ENCODE data around the gene COQ5. TPM values are rescaled to one million over a fixed set of nuclear protein-coding genes. Genes with fewer than 3 reads are reported as not detected.

The COQ5 gene
- polyA plus RNA-seq, 1 donor: 47.8 TPM

DNA sequence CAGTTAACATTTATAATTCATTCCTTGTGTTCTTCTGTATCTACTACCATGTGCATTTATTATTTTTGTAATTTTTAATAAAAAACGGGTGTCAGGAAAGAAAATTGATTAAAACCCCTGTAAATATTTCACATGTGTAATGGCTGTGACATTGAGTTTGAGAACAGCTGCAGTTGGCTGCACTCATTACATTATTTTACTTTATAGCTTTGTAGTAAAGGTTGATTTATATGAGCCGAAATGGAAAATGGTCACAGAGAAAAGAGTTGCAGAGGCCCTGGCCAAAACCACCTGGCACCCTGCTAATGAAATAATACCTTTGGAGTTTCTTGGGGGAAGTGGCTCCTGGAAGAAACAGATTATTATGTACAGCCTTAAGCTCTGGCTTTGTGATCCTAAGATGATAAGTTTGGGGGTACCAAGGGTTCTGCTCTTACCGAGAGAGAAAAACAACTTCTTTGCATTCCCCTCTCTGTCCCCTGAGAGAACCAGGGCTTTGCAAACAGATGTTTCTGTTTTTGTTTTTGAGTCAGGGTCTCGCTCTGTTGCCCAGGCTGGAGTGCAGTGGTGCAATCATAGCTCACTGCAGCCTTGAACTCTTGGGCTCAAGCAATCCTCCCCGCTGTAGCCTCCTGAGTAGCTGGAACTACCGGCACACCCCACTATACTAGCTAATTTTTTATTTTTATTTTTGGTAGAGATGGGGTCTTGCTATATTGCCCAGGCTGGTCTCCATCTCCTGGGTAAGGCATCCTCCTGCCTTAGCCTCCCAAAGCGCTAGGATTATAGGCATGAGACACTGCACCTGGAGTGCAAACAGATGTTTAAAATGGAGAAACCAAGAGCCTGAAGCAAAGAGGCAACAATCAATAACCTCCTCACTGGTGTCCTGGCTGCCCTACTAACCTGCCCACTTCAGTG lies 42.7 kb downstream of the COQ5 start:
- Histone ChIP-seq H3K27ac (ENCODE audit: low read length) (no peak overlapping the region), H3K9me3 (ENCODE audit: control insufficient read depth, low read depth, low read length) (no peaks in the 10 kb centered on the region), H3K27me3 (ENCODE audit: control insufficient read depth, insufficient read depth, low read length) (no peaks in the 10 kb centered on the region), H3K36me3 (ENCODE audit: control insufficient read depth, insufficient read depth, low read length) (peaks cover 12% of the 10 kb centered on the region), H3K4me1 (ENCODE audit: control insufficient read depth, insufficient read depth, low read length) (no peaks in the 10 kb centered on the region), H3K4me3 (ENCODE audit: low read length) (no peak overlapping the region)
- no peak for DNase-seq
- 80% methylated on average over 1 of the region's 7 CpGs for WGBS (ENCODE audit: insufficient coverage, low lambda C conversion rate)

DNA sequence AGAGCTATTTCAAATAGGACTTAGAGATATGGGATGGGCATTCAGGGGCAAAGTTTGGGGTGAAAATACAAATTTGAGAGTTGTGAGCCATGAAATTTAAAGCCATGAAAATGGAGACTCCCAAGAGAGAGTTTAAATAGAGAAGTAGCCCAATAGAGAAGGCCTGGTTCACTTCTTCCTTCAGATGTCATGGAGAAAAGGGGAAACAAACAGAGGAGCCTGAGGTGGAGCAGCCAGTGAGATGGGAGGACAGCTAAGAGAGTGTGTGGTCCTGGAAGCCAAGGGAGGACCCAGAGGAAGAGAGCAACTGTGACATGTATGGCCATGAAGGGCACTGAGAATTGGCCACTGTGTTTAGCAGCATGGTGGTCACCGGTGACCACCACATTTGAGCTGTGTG lies 45.3 kb downstream of the COQ5 start:
- no peak for DNase-seq
- Histone ChIP-seq H3K27me3 (ENCODE audit: control insufficient read depth, insufficient read depth, low read length) (no peaks in the 10 kb centered on the region), H3K4me3 (ENCODE audit: low read length) (no peak overlapping the region), H3K36me3 (ENCODE audit: control insufficient read depth, insufficient read depth, low read length) (peaks cover 2% of the 10 kb centered on the region), H3K9me3 (ENCODE audit: control insufficient read depth, low read depth, low read length) (no peaks in the 10 kb centered on the region), H3K4me1 (ENCODE audit: control insufficient read depth, insufficient read depth, low read length) (no peaks in the 10 kb centered on the region), H3K27ac (ENCODE audit: low read length) (no peak overlapping the region)
- no CpG with 5 or more reads among the region's 1 CpG for WGBS (ENCODE audit: insufficient coverage, low lambda C conversion rate)

DNA sequence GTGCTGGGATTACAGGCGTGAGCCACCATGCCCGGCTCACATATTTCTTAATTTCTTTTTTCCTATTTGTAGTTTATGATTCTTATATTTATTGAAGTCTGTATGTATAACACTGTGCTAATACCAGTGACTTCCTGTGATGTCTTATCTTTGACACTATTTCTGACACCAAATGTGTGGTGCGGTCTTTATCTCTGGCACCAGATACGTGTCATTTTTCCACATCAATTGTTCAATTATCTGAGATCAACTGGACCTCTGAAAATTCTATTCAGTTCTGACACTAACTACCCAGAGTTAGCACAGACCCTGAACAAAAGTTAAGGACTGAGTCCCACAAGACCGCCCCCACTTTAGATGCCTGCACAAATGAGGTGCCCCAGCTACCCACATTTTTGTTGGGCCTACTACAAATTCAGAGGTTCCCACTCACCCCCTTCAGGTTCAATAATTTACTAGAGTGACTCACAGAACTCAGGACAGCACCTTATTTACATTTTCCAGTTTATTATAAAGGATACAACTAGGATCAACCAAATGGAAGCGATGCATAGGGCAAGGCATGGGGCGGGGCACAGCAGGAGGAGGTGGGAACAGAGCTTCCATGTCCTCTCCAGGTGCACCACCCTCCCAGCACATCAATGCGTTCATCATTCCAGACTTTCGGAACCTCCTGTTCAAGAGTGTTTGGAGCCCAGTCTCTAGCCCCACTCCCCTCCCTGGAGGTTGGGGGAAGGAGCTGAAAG lies 47.8 kb downstream of the COQ5 start:
- H3K9me3 ChIP-seq (ENCODE audit: control insufficient read depth, low read depth, low read length): no peaks in the 10 kb centered on the region
- no peak for DNase-seq
- WGBS (ENCODE audit: insufficient coverage, low lambda C conversion rate): no CpG with 5 or more reads among the region's 9 CpGs
- H3K4me3 ChIP-seq (ENCODE audit: low read length): no peak overlapping the region
- H3K4me1 ChIP-seq (ENCODE audit: control insufficient read depth, insufficient read depth, low read length): no peaks in the 10 kb centered on the region
- H3K27ac ChIP-seq (ENCODE audit: low read length): no peak overlapping the region
- H3K36me3 ChIP-seq (ENCODE audit: control insufficient read depth, insufficient read depth, low read length): peaks cover 2% of the 10 kb centered on the region
- H3K27me3 ChIP-seq (ENCODE audit: control insufficient read depth, insufficient read depth, low read length): no peaks in the 10 kb centered on the region

DNA sequence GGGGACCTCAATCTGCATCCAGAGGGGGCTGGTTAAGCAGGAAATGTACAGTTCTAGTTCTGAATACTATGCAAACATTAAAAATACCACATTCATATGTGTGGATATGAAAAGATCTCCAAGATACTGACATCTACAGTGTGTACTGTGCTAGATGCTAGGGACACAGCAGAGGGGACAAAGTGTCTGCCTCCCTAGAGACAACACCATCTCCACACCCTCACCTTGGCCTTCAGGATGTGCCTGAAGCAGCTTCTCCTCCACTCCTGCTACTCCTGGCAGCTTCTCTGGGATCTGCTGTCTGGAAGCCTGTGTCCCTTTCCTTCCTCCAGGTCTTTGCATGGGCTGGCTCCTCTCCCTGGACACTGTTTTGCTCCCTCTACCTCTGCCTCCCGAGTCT lies 48.7 kb downstream of the COQ5 start:
- WGBS (ENCODE audit: insufficient coverage, low lambda C conversion rate): no CpG with 5 or more reads among the region's 1 CpG

DNA sequence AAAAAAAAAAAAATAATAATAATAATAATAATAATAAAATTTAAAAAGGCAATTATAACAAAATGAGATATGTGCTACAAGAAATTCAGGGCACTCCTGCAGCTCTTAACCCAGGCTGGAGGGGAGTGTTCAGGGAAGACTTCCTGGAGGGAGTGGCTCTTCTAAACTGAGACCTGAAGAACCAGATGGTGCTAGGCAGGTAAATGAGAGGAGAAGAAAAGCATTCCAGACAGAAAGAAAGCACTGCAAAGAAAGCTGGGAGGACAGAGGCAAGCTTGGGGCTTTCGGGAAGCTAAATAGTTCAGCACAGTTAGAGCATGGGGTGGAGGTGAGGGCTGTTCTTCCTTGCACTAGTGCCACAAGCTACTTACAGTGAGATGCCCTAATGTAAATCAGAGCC lies 49.5 kb downstream of the COQ5 start:
- H3K36me3 ChIP-seq (ENCODE audit: control insufficient read depth, insufficient read depth, low read length): peaks cover 2% of the 10 kb centered on the region
- WGBS (ENCODE audit: insufficient coverage, low lambda C conversion rate): no CpG with 5 or more reads among the region's 1 CpG
- no peak overlapping the region for H3K4me3 ChIP-seq (ENCODE audit: low read length)
- no peaks in the 10 kb centered on the region for H3K27me3 ChIP-seq (ENCODE audit: control insufficient read depth, insufficient read depth, low read length)
- no peak for DNase-seq
- H3K4me1 ChIP-seq (ENCODE audit: control insufficient read depth, insufficient read depth, low read length): no peaks in the 10 kb centered on the region
- H3K9me3 ChIP-seq (ENCODE audit: control insufficient read depth, low read depth, low read length): no peaks in the 10 kb centered on the region
- no peak overlapping the region for H3K27ac ChIP-seq (ENCODE audit: low read length)

More for the DNA sequence above, 48.7 kb downstream of the COQ5 start:
- Histone ChIP-seq H3K4me3 (ENCODE audit: low read length) (no peak overlapping the region), H3K36me3 (ENCODE audit: control insufficient read depth, insufficient read depth, low read length) (peaks cover 2% of the 10 kb centered on the region), H3K27me3 (ENCODE audit: control insufficient read depth, insufficient read depth, low read length) (no peaks in the 10 kb centered on the region), H3K27ac (ENCODE audit: low read length) (no peak overlapping the region), H3K9me3 (ENCODE audit: control insufficient read depth, low read depth, low read length) (no peaks in the 10 kb centered on the region), H3K4me1 (ENCODE audit: control insufficient read depth, insufficient read depth, low read length) (no peaks in the 10 kb centered on the region)
- no peak for DNase-seq

DNA sequence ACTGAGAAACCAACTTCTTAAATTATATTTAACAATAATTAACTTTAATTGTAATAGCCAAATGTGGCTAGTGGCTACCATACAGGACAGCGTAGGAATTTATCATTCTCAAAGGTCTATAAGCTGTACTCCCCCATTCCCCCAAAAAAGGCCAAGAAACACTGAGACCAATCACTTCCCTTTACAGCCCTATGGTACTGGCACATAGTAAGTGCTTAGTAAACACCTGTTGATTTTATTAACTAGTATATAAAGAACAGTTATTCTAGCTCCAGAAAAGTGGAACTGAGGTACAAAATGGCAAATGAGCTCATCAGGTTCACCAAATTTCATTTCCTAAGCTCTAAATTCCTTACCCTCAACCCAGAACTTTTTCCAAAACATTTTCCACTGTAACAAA lies 53.3 kb downstream of the COQ5 start:
- DNase-seq: no peak
- no peaks in the 10 kb centered on the region for H3K27me3 ChIP-seq (ENCODE audit: control insufficient read depth, insufficient read depth, low read length)
- WGBS (ENCODE audit: insufficient coverage, low lambda C conversion rate): no CpG with 5 or more reads among the region's 1 CpG
- no peak overlapping the region for H3K27ac ChIP-seq (ENCODE audit: low read length)
- no peaks in the 10 kb centered on the region for H3K4me1 ChIP-seq (ENCODE audit: control insufficient read depth, insufficient read depth, low read length)
- H3K9me3 ChIP-seq (ENCODE audit: control insufficient read depth, low read depth, low read length): no peaks in the 10 kb centered on the region
- H3K36me3 ChIP-seq (ENCODE audit: control insufficient read depth, insufficient read depth, low read length): no peaks in the 10 kb centered on the region
- no peak overlapping the region for H3K4me3 ChIP-seq (ENCODE audit: low read length)

DNA sequence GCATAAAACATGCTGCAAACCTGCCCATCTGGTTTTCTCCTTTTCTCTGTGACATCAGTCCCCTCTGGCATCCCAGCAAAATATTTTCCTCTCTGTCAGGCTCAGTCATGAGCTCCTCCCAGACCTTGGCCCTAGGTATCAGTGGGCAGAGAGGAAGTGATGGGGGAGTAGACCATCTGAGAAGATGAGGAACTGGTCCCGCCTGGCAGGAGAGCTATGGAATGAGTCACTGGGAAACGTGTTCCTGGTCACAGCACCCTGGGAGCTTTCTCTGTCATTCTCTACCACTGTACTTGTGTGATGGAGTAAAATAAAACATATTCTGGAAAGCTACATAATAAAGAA lies 54.4 kb downstream of the COQ5 start:
- DNase-seq: no peak
- WGBS (ENCODE audit: insufficient coverage, low lambda C conversion rate): no CpG with 5 or more reads among the region's 2 CpGs
- Histone ChIP-seq H3K4me3 (ENCODE audit: low read length) (no peak overlapping the region), H3K27ac (ENCODE audit: low read length) (no peak overlapping the region), H3K9me3 (ENCODE audit: control insufficient read depth, low read depth, low read length) (no peaks in the 10 kb centered on the region), H3K36me3 (ENCODE audit: control insufficient read depth, insufficient read depth, low read length) (no peaks in the 10 kb centered on the region), H3K4me1 (ENCODE audit: control insufficient read depth, insufficient read depth, low read length) (peaks cover 3% of the 10 kb centered on the region), H3K27me3 (ENCODE audit: control insufficient read depth, insufficient read depth, low read length) (no peaks in the 10 kb centered on the region)

DNA sequence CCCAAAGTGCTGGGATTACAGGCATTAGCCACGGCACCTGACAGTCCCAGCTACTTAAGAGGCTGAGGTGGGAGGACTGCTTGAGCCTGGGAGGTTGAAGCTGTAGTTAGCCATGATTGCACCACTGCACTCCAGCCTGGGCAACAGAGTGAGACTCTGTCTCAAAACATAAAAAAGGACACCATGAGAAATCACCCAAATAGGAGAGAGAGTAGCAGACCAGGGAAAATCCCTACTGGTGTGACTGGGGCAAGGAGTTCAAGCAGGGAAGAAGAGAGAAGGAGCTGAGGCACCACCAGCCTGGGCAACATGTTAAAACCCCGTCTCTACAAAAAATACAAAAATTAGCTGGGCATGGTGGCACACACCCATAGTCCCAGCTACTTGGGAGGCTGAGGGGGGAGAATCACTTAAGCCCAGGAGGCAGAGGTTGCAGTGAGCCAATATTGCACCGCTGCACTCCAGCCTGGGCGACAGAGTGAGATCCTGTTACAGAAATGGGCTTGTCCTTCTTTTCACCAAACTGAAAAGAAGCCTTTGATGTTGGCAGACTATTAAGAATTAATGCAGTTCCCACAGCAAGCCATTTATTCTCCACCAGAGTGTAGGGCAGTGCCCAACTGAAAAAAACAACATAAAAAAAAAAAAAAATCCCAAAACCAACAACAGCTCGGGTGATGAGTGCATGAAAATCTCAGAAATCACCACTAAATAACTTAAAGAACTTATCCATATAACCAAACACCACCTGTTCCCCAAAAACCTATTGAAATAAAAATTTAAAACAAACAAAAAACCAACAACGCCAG lies 54.9 kb downstream of the COQ5 start:
- H3K4me3 ChIP-seq (ENCODE audit: low read length): no peak overlapping the region
- 60% methylated on average over 1 of the region's 6 CpGs for WGBS (ENCODE audit: insufficient coverage, low lambda C conversion rate)
- no peaks in the 10 kb centered on the region for H3K36me3 ChIP-seq (ENCODE audit: control insufficient read depth, insufficient read depth, low read length)
- H3K4me1 ChIP-seq (ENCODE audit: control insufficient read depth, insufficient read depth, low read length): peaks cover 3% of the 10 kb centered on the region
- H3K27ac ChIP-seq (ENCODE audit: low read length): no peak overlapping the region
- no peaks in the 10 kb centered on the region for H3K9me3 ChIP-seq (ENCODE audit: control insufficient read depth, low read depth, low read length)
- no peaks in the 10 kb centered on the region for H3K27me3 ChIP-seq (ENCODE audit: control insufficient read depth, insufficient read depth, low read length)
- no peak for DNase-seq

DNA sequence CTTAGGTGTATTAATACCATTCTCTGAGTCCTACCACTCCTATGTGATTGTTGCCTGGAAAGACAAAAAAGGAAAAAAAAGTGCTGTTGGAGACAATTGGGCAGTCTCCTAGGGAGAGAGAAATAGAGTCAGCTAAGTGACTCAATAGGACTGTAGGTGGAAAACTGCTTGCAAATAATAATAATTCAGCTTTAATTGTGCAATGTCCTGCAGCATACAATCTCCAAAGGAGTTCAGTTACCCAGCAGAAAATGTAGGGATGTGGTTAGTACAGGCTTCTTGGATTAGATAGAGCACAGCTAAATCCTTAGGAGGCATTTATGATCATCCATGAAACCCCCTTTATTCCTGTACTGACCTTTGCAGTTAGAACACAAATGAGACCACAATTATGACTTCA lies 56.4 kb downstream of the COQ5 start:
- Histone ChIP-seq H3K27ac (ENCODE audit: low read length) (no peak overlapping the region), H3K27me3 (ENCODE audit: control insufficient read depth, insufficient read depth, low read length) (no peaks in the 10 kb centered on the region), H3K4me3 (ENCODE audit: low read length) (no peak overlapping the region), H3K4me1 (ENCODE audit: control insufficient read depth, insufficient read depth, low read length) (peaks cover 8% of the 10 kb centered on the region), H3K36me3 (ENCODE audit: control insufficient read depth, insufficient read depth, low read length) (no peaks in the 10 kb centered on the region), H3K9me3 (ENCODE audit: control insufficient read depth, low read depth, low read length) (no peaks in the 10 kb centered on the region)
- no peak for DNase-seq

DNA sequence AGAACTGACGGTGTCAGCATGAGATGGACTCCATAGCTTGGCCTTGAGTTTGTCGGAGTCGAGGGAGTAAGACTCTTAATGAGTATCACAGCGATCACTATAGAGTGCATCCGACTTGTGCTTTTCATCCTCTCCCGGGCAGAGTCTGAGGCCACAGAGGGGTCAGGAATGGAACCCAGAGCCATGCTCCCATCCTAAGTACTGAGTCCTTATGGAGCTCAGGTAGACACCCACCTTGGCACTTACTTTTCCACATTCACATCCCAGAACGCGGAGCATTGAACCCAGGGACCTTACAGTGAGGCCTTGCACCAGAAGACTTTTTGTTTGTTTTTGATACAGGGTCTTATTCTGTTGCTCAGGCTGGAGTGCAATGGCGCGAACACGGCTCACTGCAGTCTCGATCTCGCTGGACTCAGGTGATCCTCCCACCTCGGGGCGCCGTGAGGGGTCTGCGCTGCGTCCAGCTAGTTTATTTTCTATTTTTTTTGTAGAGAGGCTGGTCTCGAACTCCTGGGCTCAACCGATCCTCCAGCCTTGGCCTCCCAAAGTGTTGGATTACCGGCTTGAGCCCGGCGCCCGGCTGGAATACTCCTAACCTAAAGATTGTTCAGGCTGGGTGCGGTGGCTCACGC lies 58.7 kb downstream of the COQ5 start:
- peaks cover 8% of the 10 kb centered on the region for H3K4me1 ChIP-seq (ENCODE audit: control insufficient read depth, insufficient read depth, low read length)
- peak overlapping the region; percentile 53 for H3K27ac ChIP-seq (ENCODE audit: low read length)
- peak overlapping the region; percentile 77 for H3K4me3 ChIP-seq (ENCODE audit: low read length)
- no peaks in the 10 kb centered on the region for H3K27me3 ChIP-seq (ENCODE audit: control insufficient read depth, insufficient read depth, low read length)
- peaks cover 12% of the 10 kb centered on the region for H3K36me3 ChIP-seq (ENCODE audit: control insufficient read depth, insufficient read depth, low read length)
- WGBS (ENCODE audit: insufficient coverage, low lambda C conversion rate): 73% methylated on average over 3 of the region's 26 CpGs
- no peak for DNase-seq
- no peaks in the 10 kb centered on the region for H3K9me3 ChIP-seq (ENCODE audit: control insufficient read depth, low read depth, low read length)

Data from large intestine (tissue), 3 donors.